HepG2 (cell line): ENCODE measurements around the gene POLR2M. TPM values are rescaled to one million over a fixed set of nuclear protein-coding genes. Genes with fewer than 3 reads are reported as not detected.

Experiments
- HCFC1 ChIP-seq: fragments of 150-350 bp; IDR thresholded peaks from 2 replicates; pipeline ENCODE4 v1.6.1; 2014; ENCODE audit warnings: low read depth, low read length
- IKZF5 ChIP-seq: IDR thresholded peaks from 2 replicates; pipeline ENCODE4 v1.6.1; 2018; ENCODE audit warnings: missing genetic modification reagents, mild to moderate bottlenecking, missing compliant biosample characterization
- KLF15 ChIP-seq: sonication (generic); formaldehyde crosslinking; IDR thresholded peaks from 2 replicates; pipeline ENCODE4 v1.8.1; 2023; ENCODE audit warnings: borderline replicate concordance, mild to moderate bottlenecking, inconsistent platforms, missing genetic modification reagents, mixed read lengths
- MYPOP ChIP-seq: sonication (generic); formaldehyde crosslinking; IDR thresholded peaks from 2 replicates; pipeline ENCODE4 v1.8.1; 2023; ENCODE audit warnings: mild to moderate bottlenecking, moderate library complexity, missing genetic modification reagents
- PRDM4 ChIP-seq: sonication (generic); formaldehyde crosslinking; IDR thresholded peaks from 2 replicates; pipeline ENCODE4 v1.9.0; 2021; ENCODE audit warnings: missing genetic modification reagents, borderline replicate concordance
- RERE ChIP-seq: IDR thresholded peaks from 2 replicates; pipeline ENCODE4 v1.6.1; 2016; ENCODE audit warnings: low read depth, missing genetic modification reagents, missing compliant biosample characterization
- REXO4 ChIP-seq: sonication (generic); formaldehyde crosslinking; IDR thresholded peaks from 2 replicates; pipeline ENCODE4 v1.8.0; 2022; ENCODE audit warnings: missing genetic modification reagents, mild to moderate bottlenecking, borderline replicate concordance
- ZMAT3 ChIP-seq: sonication (generic); formaldehyde crosslinking; conservative IDR thresholded peaks from 2 replicates; pipeline ENCODE4 v1.7.0; 2021; ENCODE audit warnings: missing genetic modification reagents
- ZNF83 ChIP-seq: sonication (generic); formaldehyde crosslinking; IDR thresholded peaks from 2 replicates; pipeline ENCODE4 v1.4.0; 2020; ENCODE audit warnings: missing genetic modification reagents, mild to moderate bottlenecking, borderline replicate concordance
- polyA plus RNA-seq, 8 experiments: library from polyadenylated mRNA; depleted of rRNA in 3 of 8; stranded (reverse) in 7 of 8; unstranded in 1 of 8; fragments of >200 nt; fragmentation: Illumina TruSeq in 4 of 8; extraction: Trizol in 4 of 8; gene quantifications; 2 replicates each; pipeline versions ENCODE4 v1.2.1 to v1.2.3, GENCODE V29; 2011 to 2016; ENCODE audit warnings: low read depth in 4 of 8, missing spikeins in 1 of 8, mixed read lengths in 1 of 8; ENCODE audit not compliant: insufficient read depth in 1 of 8
- total RNA-seq, 5 experiments: library from RNA; depleted of rRNA; stranded (reverse); fragments of >200 nt; fragmentation: Illumina TruSeq; extraction: Trizol; gene quantifications; 2 replicates each; pipeline ENCODE4 v1.2.3, GENCODE V29; 2016; ENCODE audit warnings: low read depth in 1 of 5
- TF ChIP-seq, protein P1 (sequence below): sonication (generic); formaldehyde crosslinking; IDR thresholded peaks from 2 replicates; pipeline ENCODE4 v1.4.0; 2020; ENCODE audit warnings: mild to moderate bottlenecking, missing genetic modification reagents

Gene POLR2M
- total and polyA plus RNA-seq, 2 of the 13 experiments (the other 11 are each of a cell fraction or from before 2014, with no cell fraction given): 25.9 to 48.5 TPM

DNA sequence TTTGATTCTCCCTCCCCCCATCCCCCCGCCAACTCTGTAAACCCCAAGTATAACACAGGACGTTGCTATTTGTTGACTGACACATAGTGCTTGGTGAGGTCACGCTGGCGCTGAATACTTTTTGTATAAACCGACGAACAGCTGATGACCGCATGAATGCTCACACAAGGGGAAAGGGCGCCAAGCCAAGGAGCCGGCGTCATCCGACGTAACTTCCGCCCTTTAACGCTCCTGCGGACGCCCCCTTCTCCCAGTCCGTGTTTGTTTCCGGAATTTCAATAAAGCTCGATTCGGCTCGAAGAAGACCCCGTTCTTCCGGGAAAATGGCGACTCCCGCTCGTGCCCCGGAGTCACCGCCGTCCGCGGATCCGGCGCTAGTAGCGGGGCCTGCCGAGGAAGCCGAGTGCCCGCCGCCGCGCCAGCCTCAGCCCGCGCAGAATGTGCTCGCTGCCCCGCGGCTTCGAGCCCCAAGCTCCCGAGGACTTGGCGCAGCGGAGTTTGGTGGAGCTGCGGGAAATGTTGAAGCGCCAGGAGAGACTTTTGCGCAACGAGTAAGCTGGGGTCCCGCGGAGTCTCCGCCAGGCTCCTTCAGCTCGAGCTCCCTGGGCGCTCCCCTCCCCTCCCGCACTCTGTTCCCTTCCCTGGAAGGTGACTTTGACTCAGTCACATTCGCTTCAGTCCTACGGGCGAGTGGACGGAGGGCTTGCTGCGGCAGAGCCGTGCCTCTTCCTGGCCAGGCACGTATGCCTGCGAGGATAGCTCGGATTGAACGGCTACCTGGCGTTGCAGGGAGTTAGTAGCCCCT lies at the start of gene POLR2M (continued):
- no peak; the same call in 1 of the 2 replicates for TF ChIP-seq ZNF83 (CRISPR knock-in tag)
- TF ChIP-seq HCFC1: peak; percentile 28; the same call in 1 of the 2 replicates
- TF ChIP-seq IKZF5 (CRISPR knock-in tag): peak; percentile 85
- no peak for TF ChIP-seq KLF15 (CRISPR knock-in tag)
- no peak for TF ChIP-seq PRDM4 (CRISPR knock-in tag)
- TF ChIP-seq MYPOP (CRISPR knock-in tag): peak; percentile 90
- peak; percentile 61 for TF ChIP-seq ZMAT3 (CRISPR knock-in tag)
- TF ChIP-seq RERE (CRISPR knock-in tag): no peak
- TF ChIP-seq, protein P1, sequence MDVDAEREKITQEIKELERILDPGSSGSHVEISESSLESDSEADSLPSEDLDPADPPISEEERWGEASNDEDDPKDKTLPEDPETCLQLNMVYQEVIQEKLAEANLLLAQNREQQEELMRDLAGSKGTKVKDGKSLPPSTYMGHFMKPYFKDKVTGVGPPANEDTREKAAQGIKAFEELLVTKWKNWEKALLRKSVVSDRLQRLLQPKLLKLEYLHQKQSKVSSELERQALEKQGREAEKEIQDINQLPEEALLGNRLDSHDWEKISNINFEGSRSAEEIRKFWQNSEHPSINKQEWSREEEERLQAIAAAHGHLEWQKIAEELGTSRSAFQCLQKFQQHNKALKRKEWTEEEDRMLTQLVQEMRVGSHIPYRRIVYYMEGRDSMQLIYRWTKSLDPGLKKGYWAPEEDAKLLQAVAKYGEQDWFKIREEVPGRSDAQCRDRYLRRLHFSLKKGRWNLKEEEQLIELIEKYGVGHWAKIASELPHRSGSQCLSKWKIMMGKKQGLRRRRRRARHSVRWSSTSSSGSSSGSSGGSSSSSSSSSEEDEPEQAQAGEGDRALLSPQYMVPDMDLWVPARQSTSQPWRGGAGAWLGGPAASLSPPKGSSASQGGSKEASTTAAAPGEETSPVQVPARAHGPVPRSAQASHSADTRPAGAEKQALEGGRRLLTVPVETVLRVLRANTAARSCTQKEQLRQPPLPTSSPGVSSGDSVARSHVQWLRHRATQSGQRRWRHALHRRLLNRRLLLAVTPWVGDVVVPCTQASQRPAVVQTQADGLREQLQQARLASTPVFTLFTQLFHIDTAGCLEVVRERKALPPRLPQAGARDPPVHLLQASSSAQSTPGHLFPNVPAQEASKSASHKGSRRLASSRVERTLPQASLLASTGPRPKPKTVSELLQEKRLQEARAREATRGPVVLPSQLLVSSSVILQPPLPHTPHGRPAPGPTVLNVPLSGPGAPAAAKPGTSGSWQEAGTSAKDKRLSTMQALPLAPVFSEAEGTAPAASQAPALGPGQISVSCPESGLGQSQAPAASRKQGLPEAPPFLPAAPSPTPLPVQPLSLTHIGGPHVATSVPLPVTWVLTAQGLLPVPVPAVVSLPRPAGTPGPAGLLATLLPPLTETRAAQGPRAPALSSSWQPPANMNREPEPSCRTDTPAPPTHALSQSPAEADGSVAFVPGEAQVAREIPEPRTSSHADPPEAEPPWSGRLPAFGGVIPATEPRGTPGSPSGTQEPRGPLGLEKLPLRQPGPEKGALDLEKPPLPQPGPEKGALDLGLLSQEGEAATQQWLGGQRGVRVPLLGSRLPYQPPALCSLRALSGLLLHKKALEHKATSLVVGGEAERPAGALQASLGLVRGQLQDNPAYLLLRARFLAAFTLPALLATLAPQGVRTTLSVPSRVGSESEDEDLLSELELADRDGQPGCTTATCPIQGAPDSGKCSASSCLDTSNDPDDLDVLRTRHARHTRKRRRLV (CRISPR knock-in tag): no peak
- peak; percentile 52; the same call in 1 of the 2 replicates for TF ChIP-seq REXO4 (CRISPR knock-in tag)
